Measurements from ENCODE around the gene NCEH1. TPM values are rescaled to one million over a fixed set of nuclear protein-coding genes. Genes with fewer than 3 reads are reported as not detected.

Gene NCEH1
- total RNA-seq, 1 experiment from 2014 or later, result 11.5 TPM

- no peak for TF ChIP-seq ZBTB33 (IDR thresholded peaks at IDR 0.05; ENCODE audit: extremely low read depth, insufficient replicate concordance, low read length)
- no peak for TF ChIP-seq CBX3 (IDR thresholded peaks at IDR 0.05; ENCODE audit: low read depth)
- TF ChIP-seq POLR2A (IDR thresholded peaks at IDR 0.05; ENCODE audit: borderline replicate concordance, extremely low read depth, insufficient read depth, insufficient read length), result no peak
- no peak for TF ChIP-seq EZH2phosphoT487 (IDR thresholded peaks at IDR 0.05; ENCODE audit: borderline replicate concordance)
- no TSS peak for BruUV-seq (replicated peaks)
- intact Hi-C loops (cut with micrococcal nuclease), result no loop called here
- Histone ChIP-seq H4K20me1 (ENCODE audit: insufficient read depth) (no peaks in the 10 kb centered on the region), H3K36me3 (ENCODE audit: control insufficient read depth in 1 of 2, insufficient read depth in 2 of 2, low read length in 2 of 2) (no peaks in the 10 kb centered on the region), H3K9me2 (ENCODE audit: insufficient read depth) (peaks cover 3% of the 10 kb centered on the region; the same call in 1 of the 2 replicates), H3K9me3 (ENCODE audit: control insufficient read depth in 1 of 2, insufficient read depth in 1 of 2, low read depth in 1 of 2, low read length in 2 of 2) (no peaks in the 10 kb centered on the region), H2AFZ (ENCODE audit: low read depth, low read length, poor library complexity, severe bottlenecking) (no peak overlapping the region), H3K27ac (ENCODE audit: low read depth, low read length) (no peak overlapping the region), H3K4me3 (replicated peaks in 1 of 2; ENCODE audit: low read depth in 1 of 2, low read length in 2 of 2) (no peak overlapping the region), H3K79me2 (ENCODE audit: insufficient read depth, low read length) (no peaks in the 10 kb centered on the region; the same call in 1 of the 2 replicates), H3K4me1 (ENCODE audit: control insufficient read depth in 1 of 2, insufficient read depth in 2 of 2, low read length in 2 of 2) (peaks cover 50 to 51% of the 10 kb centered on the region in 2 experiments), H3K27me3 (ENCODE audit: insufficient read depth, low read length) (no peaks in the 10 kb centered on the region), H3K9ac (ENCODE audit: low read length) (no peak overlapping the region), H3K4me2 (ENCODE audit: low read length) (peak overlapping the region; percentile 17; the same call in 1 of the 2 replicates)
- ATAC-seq (no peak), DNase-seq (ENCODE audit: low read depth, low spot score) (no peak)
- CTCF ChIA-PET, result no interaction called here
- POLR2A ChIA-PET, result no interaction called here
- RAD21 ChIA-PET (ENCODE audit: low non-redundant PET in 1 of 2, low total read pairs in 2 of 2, uncharacterized antibody in 2 of 2, unreplicated experiment in 2 of 2), result no interaction called here
Observed at GRCh38 chr3:172649987-172650386, 60.9 kb downstream of the NCEH1 start.

- POLR2A ChIA-PET, result no interaction called here
- no peak for DNase-seq (ENCODE audit: low read depth, low spot score)
- no peak overlapping the region for H3K27ac ChIP-seq (ENCODE audit: low read depth, low read length)
Observed at GRCh38 chr3:172648747-172649146, 62.1 kb downstream of the NCEH1 start.

More at GRCh38 chr3:172648747-172649146, 62.1 kb downstream of the NCEH1 start:
- Histone ChIP-seq H3K4me1 (ENCODE audit: control insufficient read depth in 1 of 2, insufficient read depth in 2 of 2, low read length in 2 of 2) (peaks cover 46 to 50% of the 10 kb centered on the region in 2 experiments), H3K9me3 (ENCODE audit: control insufficient read depth in 1 of 2, insufficient read depth in 1 of 2, low read depth in 1 of 2, low read length in 2 of 2) (no peaks in the 10 kb centered on the region), H3K4me3 (replicated peaks in 1 of 2; ENCODE audit: low read depth in 1 of 2, low read length in 2 of 2) (no peak overlapping the region), H4K20me1 (ENCODE audit: insufficient read depth) (no peaks in the 10 kb centered on the region), H2AFZ (ENCODE audit: low read depth, low read length, poor library complexity, severe bottlenecking) (no peak overlapping the region), H3K27me3 (ENCODE audit: insufficient read depth, low read length) (no peaks in the 10 kb centered on the region), H3K4me2 (ENCODE audit: low read length) (0 out of 2 replicates have a peak overlapping the region, but pooled peaks have one; percentile 67), H3K9ac (ENCODE audit: low read length) (no peak overlapping the region), H3K36me3 (ENCODE audit: control insufficient read depth in 1 of 2, insufficient read depth in 2 of 2, low read length in 2 of 2) (no peaks in the 10 kb centered on the region), H3K9me2 (ENCODE audit: insufficient read depth) (no peaks in the 10 kb centered on the region), H3K79me2 (ENCODE audit: insufficient read depth, low read length) (no peaks in the 10 kb centered on the region)
- TF ChIP-seq YY1 (IDR thresholded peaks at IDR 0.05; ENCODE audit: extremely low read depth, insufficient replicate concordance, low read depth, low read length) (no peak), CTCF (IDR thresholded peaks at IDR 0.05 in 2 of 3, conservative IDR thresholded peaks at IDR 0.05 in 1 of 3; ENCODE audit: borderline replicate concordance in 1 of 3, insufficient read depth in 1 of 3, low read depth in 2 of 3, low read length in 2 of 3) (no peak)
- intact Hi-C loops (cut with micrococcal nuclease), result no loop called here
- BruUV-seq (replicated peaks), result no TSS peak
- ChIA-PET RAD21 (ENCODE audit: low non-redundant PET in 1 of 2, low total read pairs in 2 of 2, uncharacterized antibody in 2 of 2, unreplicated experiment in 2 of 2) (no interaction called here), CTCF (interaction anchor here (1.2 kb wide), 1 partner anchor 24 kb away, joined by 4 read pairs; no protein-coding TSS in a partner anchor)
- no peak for ATAC-seq

Data from HCT116 (cell line).